Sigmoid colon (tissue), 7 donors: ENCODE measurements around the gene ADM2. TPM values are rescaled to one million over a fixed set of nuclear protein-coding genes. Genes with fewer than 3 reads are reported as not detected.
"Not testable (repeated sequence)": the region's sequence is repeated elsewhere in the genome, so short reads cannot be mapped to it uniquely, and the experiment has no call there.

Experiments used
- DNase-seq: peaks from one replicate; pipeline ENCODE4 v3.0.0-alpha.2; 2019
- H3K27ac ChIP-seq, 4 donors: fragments of 200-600 bp; sonication (generic); one replicate each; pipeline ENCODE4 v1.5.1; 2016 to 2019; ENCODE audit warnings: mild to moderate bottlenecking in 1 of 4
- H3K27me3 ChIP-seq, 3 donors: fragments of 200-600 bp; sonication (generic); one replicate each; pipeline ENCODE4 v1.5.1; 2019; ENCODE audit warnings: mild to moderate bottlenecking in 1 of 3
- H3K36me3 ChIP-seq, 4 donors: fragments of 200-600 bp; sonication (generic); one replicate each; pipeline ENCODE4 v1.5.1; 2016 to 2019
- H3K4me1 ChIP-seq, 4 donors: fragments of 200-600 bp; sonication (generic); one replicate each; pipeline ENCODE4 v1.5.1; 2017 to 2019
- H3K4me3 ChIP-seq, 4 donors: fragments of 200-600 bp; sonication (generic); one replicate each; pipeline ENCODE4 v1.5.1; 2017 to 2019; ENCODE audit warnings: mild to moderate bottlenecking in 2 of 4, moderate library complexity in 1 of 4
- H3K9me3 ChIP-seq, 4 donors: fragments of 200-600 bp in 3 of 4; sonication (generic) in 3 of 4; one replicate each; pipeline versions ENCODE4 v1.5.1 to v1.6.1; 2013 to 2019
- CTCF ChIP-seq, 4 experiments: fragments of 450-650 bp in 3 of 4; fragments of 200-600 bp in 1 of 4; IDR thresholded peaks; one replicate each; pipeline ENCODE4 v1.5.1; 2016 to 2019; ENCODE audit warnings: antibody characterized with exemption in 4 of 4, mild to moderate bottlenecking in 3 of 4, moderate library complexity in 2 of 4
- EP300 ChIP-seq, 4 donors: sonication (generic); formaldehyde crosslinking; IDR thresholded peaks; one replicate each; pipeline ENCODE4 v1.6.1; 2017; ENCODE audit warnings: antibody characterized with exemption in 4 of 4
- POLR2A ChIP-seq, 2 donors: fragments of 450-650 bp; IDR thresholded peaks; one replicate each; pipeline ENCODE4 v1.6.1; 2016; ENCODE audit warnings: antibody characterized with exemption in 2 of 2, mild to moderate bottlenecking in 2 of 2, moderate library complexity in 2 of 2
- POLR2AphosphoS5 ChIP-seq, 4 donors: sonication (generic); formaldehyde crosslinking; IDR thresholded peaks; one replicate each; pipeline ENCODE4 v1.6.1; 2017; ENCODE audit warnings: antibody characterized with exemption in 4 of 4
- WGBS, 2 donors: extraction: QIAGEN DNeasy Blood & Tissue Kit; methylation state at CpG; one replicate each; pipeline ENCODE4 v1.1.7; 2013; 5-methylcytosine and 5-hydroxymethylcytosine counted together
- intact Hi-C: fragments of 100-400 bp; cut with DNase I; formaldehyde crosslinking; loops from one replicate; pipeline ENCODE4 v1.15.1; 2023
- polyA plus RNA-seq, 3 donors: library from polyadenylated mRNA; stranded (reverse); fragments of 200-250 nt; gene quantifications; one replicate each; pipeline ENCODE4 v1.2.3, GENCODE V29; 2013
- total RNA-seq, 4 donors: library from RNA; depleted of rRNA; stranded (reverse); fragments of >200 nt; gene quantifications; one replicate each; pipeline ENCODE4 v1.1.0, GENCODE V29; 2016
- donor health status: healthy with polysubstance abuse.
- donor health status: Bipolar disorder and iron deficiency.
- donor health status: healthy.

The ADM2 gene
- total and polyA plus RNA-seq, 7 donors, result 1.2 to 8.6 (median 3.2) TPM; not detected in 4

DNA sequence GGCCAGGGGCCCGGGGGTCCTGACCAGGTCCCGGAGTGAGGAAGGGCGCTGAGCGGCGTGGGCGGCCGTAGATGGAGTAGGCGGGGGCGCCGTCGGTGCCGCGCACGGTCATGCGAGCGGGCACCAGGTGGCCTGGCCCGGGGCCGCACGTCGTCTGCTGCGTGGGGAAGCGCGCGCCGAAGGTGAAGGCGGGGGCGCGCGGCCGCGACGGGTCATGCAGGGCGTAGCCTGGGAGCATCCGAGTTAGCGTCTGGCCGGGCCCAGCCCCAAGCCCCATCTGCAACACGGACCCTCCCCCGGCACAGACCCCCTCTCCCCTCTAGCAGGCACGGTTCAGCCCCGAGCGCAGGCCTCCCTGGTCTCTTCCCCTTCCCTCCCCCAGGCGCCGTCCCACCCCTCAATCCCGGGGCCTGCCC lies 50.2 kb downstream of the ADM2 start:
- Histone ChIP-seq H3K4me1 (peaks cover 0 to 52% (median 40%) of the 10 kb centered on the region in 4 donors), H3K4me3 (peak overlapping the region; percentile 39 to 54 (median 50)), H3K36me3 (no peaks in the 10 kb centered on the region), H3K27ac (peak overlapping the region; percentile 73 to 93 (median 81)), H3K9me3 (no peaks in the 10 kb centered on the region), H3K27me3 (peaks cover 33 to 79% (median 63%) of the 10 kb centered on the region in 3 donors)
- WGBS, 2 donors, result 1% methylated on average over 44 of the region's 44 CpGs
- TF ChIP-seq CTCF (IDR thresholded peaks at IDR 0.05), result no peak
- peak in 1 of 4 donors; percentile 5 for TF ChIP-seq POLR2AphosphoS5 (IDR thresholded peaks at IDR 0.05)
- no peak for DNase-seq
- intact Hi-C loops, result no loop called here

DNA sequence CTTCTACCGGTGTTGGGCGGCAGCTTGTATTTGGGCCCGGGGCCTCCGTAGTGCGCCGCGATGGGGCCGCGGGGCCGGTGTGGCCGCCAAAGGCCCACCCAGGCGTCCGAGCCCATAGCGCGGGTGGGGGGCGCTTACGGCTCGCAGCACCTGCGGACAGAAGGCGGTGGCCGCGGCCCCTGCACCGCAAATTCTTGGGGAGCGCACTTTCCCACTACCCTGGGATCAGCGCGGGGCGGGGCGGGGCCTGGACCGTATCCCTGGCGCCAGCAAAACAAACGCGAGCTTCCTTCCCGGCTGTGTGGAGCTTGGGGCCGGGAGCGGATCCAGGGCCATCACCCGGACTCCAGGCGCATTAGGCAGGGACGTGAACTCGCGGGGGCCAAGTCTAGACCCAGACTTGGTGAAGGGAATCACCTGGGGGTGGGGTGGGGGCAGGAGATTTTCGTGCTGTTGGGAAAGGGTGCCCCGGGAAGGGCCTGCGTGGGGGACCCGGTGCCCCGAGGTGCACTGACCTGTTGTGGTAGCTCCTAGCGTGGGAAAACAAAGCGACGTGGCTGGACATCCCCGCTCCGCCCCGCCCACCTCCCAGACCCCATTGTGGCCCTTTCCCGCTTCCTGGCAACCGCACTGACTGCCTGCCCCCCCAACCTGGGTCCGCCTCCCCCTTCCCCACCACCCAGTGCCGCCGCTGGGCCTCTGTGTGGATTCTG lies 50.8 kb downstream of the ADM2 start:
- intact Hi-C loops, result no loop called here
- Histone ChIP-seq H3K4me3 (peak overlapping the region; percentile 39 to 54 (median 50)), H3K27me3 (peaks cover 33 to 84% (median 63%) of the 10 kb centered on the region in 3 donors), H3K9me3 (no peaks in the 10 kb centered on the region), H3K36me3 (no peaks in the 10 kb centered on the region), H3K4me1 (peaks cover 0 to 46% (median 35%) of the 10 kb centered on the region in 4 donors), H3K27ac (peak overlapping the region; percentile 73 to 93 (median 81))
- TF ChIP-seq POLR2A (IDR thresholded peaks at IDR 0.05), result peak in 1 of 2 donors; percentile 8
- TF ChIP-seq EP300 (IDR thresholded peaks at IDR 0.05), result no peak
- TF ChIP-seq POLR2AphosphoS5 (IDR thresholded peaks at IDR 0.05), result peak; percentile 37 to 63 (median 46)
- no peak for TF ChIP-seq CTCF (IDR thresholded peaks at IDR 0.05)
- 4% methylated on average over 56 of the region's 56 CpGs for WGBS, 2 donors
- DNase-seq, result peak; percentile 92

DNA sequence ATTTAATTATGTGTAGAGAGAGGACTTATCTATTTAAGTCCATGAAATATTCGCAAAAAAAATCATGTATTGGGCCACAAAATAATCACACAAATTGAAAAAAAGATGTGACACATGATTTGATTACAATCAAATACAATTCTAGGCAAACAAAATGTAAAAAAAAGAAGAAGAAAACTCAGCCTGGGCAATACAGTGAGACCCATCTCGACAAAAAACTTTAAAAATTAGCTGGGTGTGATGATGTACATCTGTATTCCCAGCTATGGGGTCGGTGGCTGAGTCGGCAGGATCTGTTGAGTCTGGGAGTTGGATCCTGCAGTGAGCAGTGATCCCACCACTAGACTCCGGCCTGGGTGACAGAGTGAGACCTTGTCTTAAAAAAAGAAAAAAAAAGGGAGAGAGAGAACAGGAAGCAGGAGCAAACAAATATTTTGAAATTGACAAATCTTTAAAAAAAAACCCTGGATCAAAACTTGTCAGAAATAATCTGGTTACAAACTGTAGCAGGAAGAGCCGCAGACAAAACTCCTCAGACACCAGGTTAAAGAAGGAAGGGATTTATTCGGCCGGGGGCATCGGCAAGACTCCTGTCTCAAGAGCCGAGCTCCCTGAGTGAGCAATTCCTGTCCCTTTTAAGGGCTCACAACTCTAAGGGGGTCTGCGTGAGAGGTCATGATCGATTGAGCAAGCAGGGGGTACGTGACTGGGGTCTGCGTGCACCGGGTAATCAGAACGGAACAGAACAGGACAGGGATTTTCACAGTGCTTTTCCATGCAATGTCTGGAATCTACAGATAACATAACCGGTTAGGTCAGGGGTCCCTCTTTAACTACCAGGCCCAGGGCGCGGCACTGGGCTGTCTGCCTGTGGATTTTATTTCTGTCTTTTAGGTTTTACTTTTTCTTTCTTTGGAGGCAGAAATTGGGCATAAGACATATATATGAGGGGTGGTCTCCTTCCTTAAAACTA lies 51.8 kb downstream of the ADM2 start:
- 75 to 83% methylated on average over 19 of the region's 19 CpGs for WGBS, 2 donors
- Histone ChIP-seq H3K9me3 (no peaks in the 10 kb centered on the region), H3K4me1 (peaks cover 0 to 42% (median 33%) of the 10 kb centered on the region in 4 donors), H3K36me3 (no peaks in the 10 kb centered on the region), H3K27ac (peak overlapping the region in 3 of 4 donors; percentile 79 to 93 (median 83)), H3K4me3 (peak overlapping the region in 1 of 4 donors; percentile 54), H3K27me3 (peaks cover 33 to 92% (median 63%) of the 10 kb centered on the region in 3 donors)
- no peak for DNase-seq
- intact Hi-C loops, result no loop called here
- TF ChIP-seq POLR2AphosphoS5 (IDR thresholded peaks at IDR 0.05) (no peak), POLR2A (IDR thresholded peaks at IDR 0.05) (no peak), CTCF (IDR thresholded peaks at IDR 0.05) (no peak), EP300 (IDR thresholded peaks at IDR 0.05) (no peak)

GRCh38 chr22:50533856-50534711 lies 52.7 kb downstream of the ADM2 start:
- intact Hi-C loops, H3K4me3 ChIP-seq, H3K9me3 ChIP-seq, DNase-seq, H3K36me3 ChIP-seq: not testable (repeated sequence)
- Histone ChIP-seq H3K27me3 (peaks cover 33 to 98% (median 62%) of the 10 kb centered on the region in 3 donors), H3K27ac (peak overlapping the region in 3 of 4 donors; percentile 33 to 47 (median 37)), H3K4me1 (peaks cover 0 to 43% (median 33%) of the 10 kb centered on the region in 4 donors)
- TF ChIP-seq POLR2AphosphoS5 (IDR thresholded peaks at IDR 0.05), result peak in 2 of 4 donors; percentile 33 to 42
- WGBS, 2 donors, result 62 to 70% methylated on average over 21 of the region's 21 CpGs
